Measurements from ENCODE around the gene SYNDIG1.

DNA sequence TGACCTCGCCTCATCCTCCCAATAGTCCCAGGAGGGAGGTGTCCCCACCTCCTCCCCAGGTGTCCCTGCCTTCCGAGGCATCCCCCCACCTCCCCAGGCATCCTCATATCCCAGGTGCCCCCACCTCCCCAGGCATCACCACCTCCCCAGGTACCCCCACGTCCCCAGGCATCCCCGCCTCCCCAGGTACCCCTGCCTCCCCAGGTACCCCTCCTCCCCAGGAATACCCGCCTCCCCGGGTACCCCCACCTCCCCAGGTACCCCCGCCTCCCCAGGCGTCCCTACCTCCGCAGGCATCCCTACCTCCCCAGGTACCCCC lies 198.9 kb downstream of the SYNDIG1 start:
- TF ChIP-seq, protein P1, sequence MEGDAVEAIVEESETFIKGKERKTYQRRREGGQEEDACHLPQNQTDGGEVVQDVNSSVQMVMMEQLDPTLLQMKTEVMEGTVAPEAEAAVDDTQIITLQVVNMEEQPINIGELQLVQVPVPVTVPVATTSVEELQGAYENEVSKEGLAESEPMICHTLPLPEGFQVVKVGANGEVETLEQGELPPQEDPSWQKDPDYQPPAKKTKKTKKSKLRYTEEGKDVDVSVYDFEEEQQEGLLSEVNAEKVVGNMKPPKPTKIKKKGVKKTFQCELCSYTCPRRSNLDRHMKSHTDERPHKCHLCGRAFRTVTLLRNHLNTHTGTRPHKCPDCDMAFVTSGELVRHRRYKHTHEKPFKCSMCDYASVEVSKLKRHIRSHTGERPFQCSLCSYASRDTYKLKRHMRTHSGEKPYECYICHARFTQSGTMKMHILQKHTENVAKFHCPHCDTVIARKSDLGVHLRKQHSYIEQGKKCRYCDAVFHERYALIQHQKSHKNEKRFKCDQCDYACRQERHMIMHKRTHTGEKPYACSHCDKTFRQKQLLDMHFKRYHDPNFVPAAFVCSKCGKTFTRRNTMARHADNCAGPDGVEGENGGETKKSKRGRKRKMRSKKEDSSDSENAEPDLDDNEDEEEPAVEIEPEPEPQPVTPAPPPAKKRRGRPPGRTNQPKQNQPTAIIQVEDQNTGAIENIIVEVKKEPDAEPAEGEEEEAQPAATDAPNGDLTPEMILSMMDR (IDR thresholded peaks at IDR 0.05), result no peak
- TF ChIP-seq POLR2AphosphoS5 (IDR thresholded peaks at IDR 0.05) (no peak), POLR2A (IDR thresholded peaks at IDR 0.05) (no peak)

Data from transverse colon (tissue), 4 donors.